Measurements from ENCODE around the gene PEAK1.
A peak's percentile ranks its signal among the peaks of the same experiment; 100 is the strongest.

Gene PEAK1, protein sequence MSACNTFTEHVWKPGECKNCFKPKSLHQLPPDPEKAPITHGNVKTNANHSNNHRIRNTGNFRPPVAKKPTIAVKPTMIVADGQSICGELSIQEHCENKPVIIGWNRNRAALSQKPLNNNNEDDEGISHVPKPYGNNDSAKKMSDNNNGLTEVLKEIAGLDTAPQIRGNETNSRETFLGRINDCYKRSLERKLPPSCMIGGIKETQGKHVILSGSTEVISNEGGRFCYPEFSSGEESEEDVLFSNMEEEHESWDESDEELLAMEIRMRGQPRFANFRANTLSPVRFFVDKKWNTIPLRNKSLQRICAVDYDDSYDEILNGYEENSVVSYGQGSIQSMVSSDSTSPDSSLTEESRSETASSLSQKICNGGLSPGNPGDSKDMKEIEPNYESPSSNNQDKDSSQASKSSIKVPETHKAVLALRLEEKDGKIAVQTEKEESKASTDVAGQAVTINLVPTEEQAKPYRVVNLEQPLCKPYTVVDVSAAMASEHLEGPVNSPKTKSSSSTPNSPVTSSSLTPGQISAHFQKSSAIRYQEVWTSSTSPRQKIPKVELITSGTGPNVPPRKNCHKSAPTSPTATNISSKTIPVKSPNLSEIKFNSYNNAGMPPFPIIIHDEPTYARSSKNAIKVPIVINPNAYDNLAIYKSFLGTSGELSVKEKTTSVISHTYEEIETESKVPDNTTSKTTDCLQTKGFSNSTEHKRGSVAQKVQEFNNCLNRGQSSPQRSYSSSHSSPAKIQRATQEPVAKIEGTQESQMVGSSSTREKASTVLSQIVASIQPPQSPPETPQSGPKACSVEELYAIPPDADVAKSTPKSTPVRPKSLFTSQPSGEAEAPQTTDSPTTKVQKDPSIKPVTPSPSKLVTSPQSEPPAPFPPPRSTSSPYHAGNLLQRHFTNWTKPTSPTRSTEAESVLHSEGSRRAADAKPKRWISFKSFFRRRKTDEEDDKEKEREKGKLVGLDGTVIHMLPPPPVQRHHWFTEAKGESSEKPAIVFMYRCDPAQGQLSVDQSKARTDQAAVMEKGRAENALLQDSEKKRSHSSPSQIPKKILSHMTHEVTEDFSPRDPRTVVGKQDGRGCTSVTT (N-terminal part only)

DNA sequence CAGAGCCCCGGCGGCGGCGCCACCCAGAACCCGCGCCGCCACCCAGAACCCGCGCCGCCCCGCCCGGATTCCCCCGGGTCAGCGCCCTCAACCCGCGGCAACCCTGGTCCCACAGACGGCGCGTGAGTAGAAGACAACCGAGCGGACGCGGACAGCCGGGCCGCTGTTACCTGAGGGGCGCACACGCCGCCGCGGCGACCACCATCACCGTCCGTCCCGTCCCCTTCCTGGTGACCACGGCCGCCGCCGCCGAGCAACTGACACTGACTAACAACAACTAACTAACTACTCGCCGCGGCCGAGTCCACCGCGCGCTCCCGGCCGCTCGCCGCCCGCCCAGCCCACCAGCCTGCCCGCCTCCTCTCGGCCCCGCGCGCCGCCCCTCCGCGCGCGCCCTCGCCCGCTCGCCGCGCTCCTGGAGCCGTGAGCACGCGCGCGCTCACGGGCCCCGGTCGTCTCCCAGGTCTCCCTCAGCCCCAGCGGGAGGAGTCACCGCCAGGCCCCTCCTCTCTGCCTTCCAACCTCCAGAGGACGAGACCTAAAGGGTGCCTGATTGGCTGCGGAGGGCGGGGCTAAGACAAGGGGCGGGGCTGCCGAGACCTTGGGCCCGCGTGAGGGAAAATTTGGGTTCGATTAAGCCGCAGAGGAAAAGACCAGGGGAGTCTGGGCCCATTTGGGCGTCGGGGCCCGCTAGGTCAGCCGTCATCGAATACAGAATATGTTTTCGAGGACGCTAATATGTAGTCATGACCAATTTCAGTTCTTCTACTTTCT lies at the start of gene PEAK1:
Gene PEAK1 (minus strand): TSS at position 269 of the 774 bp plus-strand sequence. CDS start 238,178 bp downstream, outside the sequence.
- DNase-seq (ENCODE audit: low read depth) = peak; percentile 94
- TF ChIP-seq, protein P1, sequence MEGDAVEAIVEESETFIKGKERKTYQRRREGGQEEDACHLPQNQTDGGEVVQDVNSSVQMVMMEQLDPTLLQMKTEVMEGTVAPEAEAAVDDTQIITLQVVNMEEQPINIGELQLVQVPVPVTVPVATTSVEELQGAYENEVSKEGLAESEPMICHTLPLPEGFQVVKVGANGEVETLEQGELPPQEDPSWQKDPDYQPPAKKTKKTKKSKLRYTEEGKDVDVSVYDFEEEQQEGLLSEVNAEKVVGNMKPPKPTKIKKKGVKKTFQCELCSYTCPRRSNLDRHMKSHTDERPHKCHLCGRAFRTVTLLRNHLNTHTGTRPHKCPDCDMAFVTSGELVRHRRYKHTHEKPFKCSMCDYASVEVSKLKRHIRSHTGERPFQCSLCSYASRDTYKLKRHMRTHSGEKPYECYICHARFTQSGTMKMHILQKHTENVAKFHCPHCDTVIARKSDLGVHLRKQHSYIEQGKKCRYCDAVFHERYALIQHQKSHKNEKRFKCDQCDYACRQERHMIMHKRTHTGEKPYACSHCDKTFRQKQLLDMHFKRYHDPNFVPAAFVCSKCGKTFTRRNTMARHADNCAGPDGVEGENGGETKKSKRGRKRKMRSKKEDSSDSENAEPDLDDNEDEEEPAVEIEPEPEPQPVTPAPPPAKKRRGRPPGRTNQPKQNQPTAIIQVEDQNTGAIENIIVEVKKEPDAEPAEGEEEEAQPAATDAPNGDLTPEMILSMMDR (conservative IDR thresholded peaks at IDR 0.05; ENCODE audit: low read depth, low read length) = no peak
- peak within 1 kb of the TSS; percentile 92 for H3K4me3 ChIP-seq (ENCODE audit: low read length)

DNA sequence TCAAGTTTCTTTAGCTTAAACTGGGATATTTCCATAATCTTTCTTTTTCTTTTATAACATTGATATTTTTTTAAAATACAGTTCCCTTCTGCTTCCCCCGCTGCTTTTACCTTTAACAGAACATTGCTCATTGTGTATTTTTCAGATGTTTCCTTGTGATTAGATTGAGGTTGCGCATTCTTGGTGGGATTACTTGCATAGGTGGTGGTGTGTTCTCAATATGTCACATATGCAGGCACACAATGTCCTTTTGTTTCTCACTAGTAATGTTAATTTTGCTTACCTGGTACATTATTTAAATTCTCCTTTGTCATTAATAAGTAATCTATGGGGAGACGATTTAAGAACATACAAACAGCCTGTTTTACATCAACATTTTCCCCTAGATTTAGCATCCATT lies 49.0 kb upstream of the PEAK1 start:
- TF ChIP-seq, protein P1 (conservative IDR thresholded peaks at IDR 0.05; ENCODE audit: low read depth, low read length) = no peak
- DNase-seq (ENCODE audit: low read depth) = peak; percentile 48
- H3K4me3 ChIP-seq (ENCODE audit: low read length) = no peak overlapping the region

DNA sequence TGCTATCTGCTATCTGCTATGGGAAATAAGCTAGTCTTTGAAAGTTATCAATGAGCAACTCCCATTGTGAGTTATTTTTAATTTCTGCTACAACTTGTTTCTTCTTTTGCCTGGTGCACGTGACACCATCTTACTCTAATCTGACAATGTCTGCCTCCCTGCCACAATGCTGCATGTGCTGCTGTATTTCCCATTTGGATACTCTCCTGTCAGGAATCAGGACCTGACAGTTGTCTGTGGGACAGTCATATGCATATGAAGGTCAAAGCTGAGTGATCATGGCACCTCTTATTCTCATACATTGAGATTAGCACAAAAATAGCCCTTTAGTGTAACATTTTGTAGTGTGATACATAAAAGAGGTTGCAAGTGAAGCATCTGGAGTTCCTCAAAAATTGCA lies 46.6 kb upstream of the PEAK1 start:
- no peak overlapping the region for H3K4me3 ChIP-seq (ENCODE audit: low read length)
- TF ChIP-seq, protein P1 (conservative IDR thresholded peaks at IDR 0.05; ENCODE audit: low read depth, low read length) = no peak
- DNase-seq (ENCODE audit: low read depth) = no peak

DNA sequence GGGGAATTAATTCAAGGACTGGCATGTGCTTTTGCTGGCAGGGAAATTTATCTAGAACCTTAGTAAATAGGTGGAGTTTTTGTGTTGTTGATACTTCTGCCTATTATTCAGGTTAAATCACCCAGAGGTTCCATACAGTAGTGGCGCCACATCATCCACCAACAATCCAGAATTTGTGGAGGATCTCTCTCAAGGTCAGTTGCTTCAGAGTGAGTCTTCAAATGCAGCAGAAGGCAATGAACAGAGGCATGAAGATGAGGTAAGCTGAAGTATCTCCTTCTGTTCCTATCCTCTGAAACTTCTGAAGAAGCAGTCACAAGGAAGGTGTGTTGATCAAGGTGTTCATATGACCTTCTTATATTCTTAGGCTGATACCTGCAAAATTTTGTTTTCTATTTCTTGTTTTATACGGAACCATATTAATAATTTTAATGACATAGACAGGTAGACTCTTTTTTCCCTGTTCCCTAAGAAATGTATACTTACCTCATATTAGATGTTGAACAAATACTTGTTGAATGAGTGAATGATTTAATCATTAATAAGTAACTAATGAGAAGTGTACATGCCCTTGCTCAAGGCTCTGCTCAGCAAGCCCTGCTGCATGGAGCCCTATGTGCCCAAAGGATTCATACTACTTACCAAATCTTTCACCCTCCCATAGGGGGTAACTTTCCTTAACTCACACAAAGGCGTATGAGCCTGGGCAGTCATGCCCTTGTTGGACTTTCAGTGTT lies 44.4 kb upstream of the PEAK1 start:
- no peak for DNase-seq (ENCODE audit: low read depth)
- TF ChIP-seq, protein P1 (conservative IDR thresholded peaks at IDR 0.05; ENCODE audit: low read depth, low read length) = no peak
- H3K4me3 ChIP-seq (ENCODE audit: low read length) = no peak overlapping the region

DNA sequence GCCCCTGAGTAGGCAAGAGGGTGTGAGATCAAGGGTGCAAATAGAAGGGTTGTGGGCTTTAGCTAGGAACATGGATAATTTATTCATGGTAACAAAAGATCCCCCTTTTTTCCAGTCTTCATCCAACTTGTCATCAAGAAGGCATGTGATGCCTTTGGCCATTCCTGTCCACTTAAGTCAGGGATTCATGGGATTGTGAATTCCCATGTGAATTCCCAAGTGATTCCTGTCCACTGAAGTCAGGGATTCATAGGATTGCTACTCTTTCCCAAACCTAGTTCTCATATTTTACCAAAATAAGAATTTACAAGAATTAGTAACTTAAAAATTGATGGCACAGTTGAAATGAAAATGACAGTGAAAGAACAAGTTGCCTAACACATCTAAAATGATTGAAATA lies 41.6 kb upstream of the PEAK1 start:
- no peak overlapping the region for H3K4me3 ChIP-seq (ENCODE audit: low read length)
- TF ChIP-seq, protein P1 (conservative IDR thresholded peaks at IDR 0.05; ENCODE audit: low read depth, low read length) = no peak
- no peak for DNase-seq (ENCODE audit: low read depth)

DNA sequence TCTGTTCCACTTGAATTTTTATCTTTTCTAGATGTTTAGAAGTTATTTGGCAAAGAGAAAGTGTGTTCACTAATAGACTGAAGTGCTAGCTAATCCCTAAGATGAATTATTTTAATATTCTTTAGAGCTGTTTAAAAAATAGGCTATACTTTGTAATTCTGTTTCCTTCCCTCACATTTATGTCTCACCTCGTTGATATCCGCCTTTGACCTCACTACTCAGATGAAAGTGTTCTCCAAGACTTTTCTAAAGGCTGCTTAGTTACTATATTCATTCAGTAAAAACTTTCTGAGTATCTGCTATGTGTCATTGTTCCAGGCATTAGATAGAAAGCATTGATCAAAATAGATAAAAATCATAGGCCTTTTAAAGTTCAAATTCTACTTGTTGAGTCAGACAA lies 39.1 kb upstream of the PEAK1 start:
- H3K4me3 ChIP-seq (ENCODE audit: low read length) = no peak overlapping the region
- TF ChIP-seq, protein P1 (conservative IDR thresholded peaks at IDR 0.05; ENCODE audit: low read depth, low read length) = no peak
- DNase-seq (ENCODE audit: low read depth) = no peak
